Neuronal stem cell (in vitro differentiated cells): ENCODE data around the gene TTC9.

Source experiments
- DNase-seq: peaks from one replicate; pipeline ENCODE4 v3.0.0-alpha.2; 2013; ENCODE audit warnings: low spot score
- H2AFZ ChIP-seq: one replicate; pipeline ENCODE4 v1.6.1; 2013; ENCODE audit warnings: mild to moderate bottlenecking, low read length, inconsistent platforms
- H2AK5ac ChIP-seq: 2 replicates; pipeline ENCODE4 v1.6.1; 2013; ENCODE audit warnings: low read depth, mild to moderate bottlenecking, inconsistent platforms, low read length, moderate library complexity, mixed read lengths
- H2BK120ac ChIP-seq: 2 replicates; pipeline ENCODE4 v1.6.1; 2013; ENCODE audit warnings: low read depth, mild to moderate bottlenecking, inconsistent platforms, low read length, moderate library complexity, mixed read lengths
- H2BK12ac ChIP-seq: one replicate; pipeline ENCODE4 v1.6.1; 2013; ENCODE audit warnings: low read length, inconsistent platforms
- H2BK15ac ChIP-seq: 2 replicates; pipeline ENCODE4 v1.6.1; 2013; ENCODE audit warnings: mild to moderate bottlenecking, low read length, inconsistent platforms, mixed read lengths
- H2BK5ac ChIP-seq: one replicate; pipeline ENCODE4 v1.6.1; 2013; ENCODE audit warnings: inconsistent platforms, mild to moderate bottlenecking, low read length, moderate library complexity
- H3K14ac ChIP-seq: one replicate; pipeline ENCODE4 v1.6.1; 2013; ENCODE audit warnings: low read length, inconsistent platforms
- H3K18ac ChIP-seq: 2 replicates; pipeline ENCODE4 v1.6.1; 2013; ENCODE audit warnings: low read length, inconsistent platforms
- H3K23ac ChIP-seq: 2 replicates; pipeline ENCODE4 v1.6.1; 2013; ENCODE audit warnings: low read depth, mild to moderate bottlenecking, mixed read lengths, low read length, inconsistent platforms; ENCODE audit not compliant: poor library complexity
- H3K27ac ChIP-seq: replicated peaks from 3 replicates; pipeline ENCODE4 v1.5.1; 2013; ENCODE audit warnings: low read length, inconsistent platforms
- H3K27me3 ChIP-seq, 3 experiments: 2 replicates each; pipeline ENCODE4 v1.6.1; 2013; ENCODE audit warnings: low read length in 3 of 3, mild to moderate bottlenecking in 2 of 3, inconsistent platforms in 1 of 3, low read depth in 1 of 3, mixed read lengths in 1 of 3, moderate library complexity in 1 of 3; ENCODE audit not compliant: control insufficient read depth in 3 of 3, insufficient read depth in 3 of 3
- H3K36me3 ChIP-seq, 2 donors: replicated peaks in 1 of 2; 2 replicates each; pipeline ENCODE4 v1.6.1; 2013; ENCODE audit warnings: low read length in 2 of 2; ENCODE audit not compliant: control insufficient read depth in 2 of 2, insufficient read depth in 2 of 2
- H3K4ac ChIP-seq: 2 replicates; pipeline ENCODE4 v1.6.1; 2013; ENCODE audit warnings: inconsistent platforms, mild to moderate bottlenecking, low read length, moderate library complexity
- H3K4me1 ChIP-seq, 2 donors: 1 replicate in 1 of 2; 2 replicates in 1 of 2; pipeline ENCODE4 v1.6.1; 2013; ENCODE audit warnings: low read length in 2 of 2, low read depth in 1 of 2; ENCODE audit not compliant: control insufficient read depth in 2 of 2, insufficient read depth in 1 of 2
- H3K4me2 ChIP-seq: one replicate; pipeline ENCODE4 v1.6.1; 2013; ENCODE audit warnings: mild to moderate bottlenecking, low read length, inconsistent platforms; ENCODE audit not compliant: insufficient read depth, poor library complexity, severe bottlenecking
- H3K4me3 ChIP-seq, 2 donors: 2 replicates each; pipeline ENCODE4 v1.5.1; 2013; ENCODE audit warnings: low read length in 2 of 2, mild to moderate bottlenecking in 2 of 2, inconsistent platforms in 1 of 2, moderate library complexity in 1 of 2
- H3K79me1 ChIP-seq: one replicate; pipeline ENCODE4 v1.6.1; 2013; ENCODE audit warnings: low read depth, mild to moderate bottlenecking, inconsistent platforms, low read length, moderate library complexity
- H3K9ac ChIP-seq: one replicate; pipeline ENCODE4 v1.6.1; 2013; ENCODE audit warnings: mild to moderate bottlenecking, low read depth, low read length, inconsistent platforms; ENCODE audit not compliant: poor library complexity
- H3K9me3 ChIP-seq, 2 donors: replicated peaks in 1 of 2; 2 replicates each; pipeline versions ENCODE3 to v1.6.1; 2013; ENCODE audit warnings: low read length in 2 of 2, mild to moderate bottlenecking in 2 of 2, inconsistent platforms in 1 of 2, low read depth in 1 of 2, mixed read lengths in 1 of 2, moderate library complexity in 1 of 2; ENCODE audit not compliant: control insufficient read depth in 2 of 2, insufficient read depth in 1 of 2
- H4K8ac ChIP-seq: one replicate; pipeline ENCODE4 v1.6.1; 2013; ENCODE audit warnings: low read depth, mild to moderate bottlenecking, inconsistent platforms, low read length, moderate library complexity
- H4K91ac ChIP-seq: one replicate; pipeline ENCODE4 v1.6.1; 2013; ENCODE audit warnings: low read length, low read depth, mild to moderate bottlenecking, inconsistent platforms; ENCODE audit not compliant: poor library complexity
- WGBS, 2 donors: extraction: QIAGEN DNeasy Blood & Tissue Kit; methylation state at CpG; one replicate each; pipeline ENCODE4 v1.1.7; 2013; ENCODE audit warnings: missing lambda C conversion rate in 2 of 2, mixed read lengths in 1 of 2; ENCODE audit not compliant: insufficient read length in 2 of 2, insufficient replicate concordance in 1 of 2; ENCODE audit errors: extremely low coverage in 2 of 2; 5-methylcytosine and 5-hydroxymethylcytosine counted together

TTC9 gene

GRCh38 chr14:70638416-70638815 is 3.3 kb upstream of the TTC9 start:
- no CpG with 5 or more reads among the region's 2 CpGs for WGBS, 2 donors

DNA sequence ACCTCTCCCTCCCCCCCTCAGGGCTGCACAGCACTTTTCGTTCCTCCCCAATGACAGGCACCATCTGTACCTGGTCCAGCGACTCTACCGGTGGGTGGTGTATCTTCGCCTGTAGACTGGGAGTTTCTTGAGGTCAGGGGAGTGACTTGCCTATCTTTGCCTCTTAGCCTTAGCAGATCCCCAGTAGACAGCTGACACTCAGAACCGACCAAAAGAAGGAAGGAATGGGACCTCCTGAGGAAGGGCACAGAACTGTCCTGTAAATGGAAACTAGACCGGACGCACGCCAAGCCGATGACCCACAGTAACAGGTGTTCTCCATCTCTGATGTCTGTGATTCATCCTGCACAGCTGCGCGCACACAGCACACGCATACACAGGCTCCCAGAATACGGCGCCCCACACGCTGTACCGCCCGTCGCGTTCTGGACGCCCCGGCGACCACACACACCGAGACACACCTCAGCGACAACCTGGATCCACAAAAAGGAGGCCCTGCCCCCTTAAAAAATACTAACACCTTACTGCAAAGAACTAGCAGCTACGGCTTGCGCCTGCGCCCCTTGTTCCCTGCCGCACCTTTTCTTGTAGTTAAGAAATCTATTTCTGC is 673 bp upstream of the TTC9 start:
- Histone ChIP-seq H3K79me1 (peaks cover 2% of the 10 kb centered on the region), H2BK120ac (peak overlapping the region; percentile 61), H3K18ac (peak overlapping the region; percentile 78), H2BK12ac (no peak overlapping the region), H3K14ac (peak overlapping the region; percentile 31), H3K36me3 (no peaks in the 10 kb centered on the region), H4K91ac (no peak overlapping the region), H3K9me3 (peaks cover 0 to 2% of the 10 kb centered on the region in 2 donors), H3K4me2 (peak overlapping the region; percentile 89), H3K27me3 (peaks cover 0 to 19% (median 12%) of the 10 kb centered on the region in 3 experiments), H2AFZ (peak overlapping the region; percentile 98), H2AK5ac (no peak overlapping the region), H3K4me3 (peak overlapping the region; percentile 63 to 93), H4K8ac (peak overlapping the region; percentile 72), H3K4ac (no peak overlapping the region), H3K27ac (no peak overlapping the region), H2BK15ac (no peak overlapping the region), H2BK5ac (no peak overlapping the region), H3K23ac (no peak overlapping the region), H3K9ac (peak overlapping the region; percentile 79), H3K4me1 (peaks cover 11 to 14% of the 10 kb centered on the region in 2 donors)
- no CpG with 5 or more reads among the region's 28 CpGs for WGBS, 2 donors
- peak; percentile 24 for DNase-seq

More at GRCh38 chr14:70638416-70638815, 3.3 kb upstream of the TTC9 start:
- no peak overlapping the region for H2AFZ ChIP-seq
- H3K27me3 ChIP-seq = peaks cover 0 to 22% (median 12%) of the 10 kb centered on the region in 3 experiments
- no peak overlapping the region for H2BK120ac ChIP-seq
- H3K36me3 ChIP-seq = no peaks in the 10 kb centered on the region
- no peak overlapping the region for H3K9ac ChIP-seq
- no peak overlapping the region for H2AK5ac ChIP-seq
- peaks cover 0 to 5% of the 10 kb centered on the region in 2 donors for H3K9me3 ChIP-seq
- no peak overlapping the region for H3K18ac ChIP-seq
- DNase-seq = no peak
- no peak overlapping the region for H3K4me3 ChIP-seq
- H2BK15ac ChIP-seq = no peak overlapping the region
- peaks cover 9 to 10% of the 10 kb centered on the region in 2 donors for H3K4me1 ChIP-seq
- H3K27ac ChIP-seq = no peak overlapping the region
- H3K4me2 ChIP-seq = no peak overlapping the region
- H3K14ac ChIP-seq = no peak overlapping the region
- H2BK5ac ChIP-seq = no peak overlapping the region
- H2BK12ac ChIP-seq = no peak overlapping the region
- H4K91ac ChIP-seq = no peak overlapping the region
- peaks cover 2% of the 10 kb centered on the region for H3K79me1 ChIP-seq
- H3K23ac ChIP-seq = no peak overlapping the region
- H4K8ac ChIP-seq = no peak overlapping the region
- H3K4ac ChIP-seq = no peak overlapping the region

GRCh38 chr14:70642303-70643235 is 853 bp downstream of the TTC9 start:
- H2AK5ac ChIP-seq = peak overlapping the region; percentile 46
- H3K36me3 ChIP-seq = no peaks in the 10 kb centered on the region
- no peaks in the 10 kb centered on the region for H3K9me3 ChIP-seq
- no CpG with 5 or more reads among the region's 51 CpGs for WGBS, 2 donors
- peak overlapping the region; percentile 90 for H3K9ac ChIP-seq
- no peak for DNase-seq
- no peak overlapping the region for H2BK12ac ChIP-seq
- peak overlapping the region; percentile 84 for H2BK15ac ChIP-seq
- H3K4ac ChIP-seq = no peak overlapping the region
- peak overlapping the region; percentile 63 to 93 for H3K4me3 ChIP-seq
- H2BK120ac ChIP-seq = no peak overlapping the region
- no peak overlapping the region for H4K91ac ChIP-seq
- H3K18ac ChIP-seq = peak overlapping the region; percentile 94
- peak overlapping the region; percentile 98 for H2AFZ ChIP-seq
- peaks cover 2% of the 10 kb centered on the region for H3K79me1 ChIP-seq
- H4K8ac ChIP-seq = no peak overlapping the region
- H3K14ac ChIP-seq = no peak overlapping the region
- no peak overlapping the region for H3K23ac ChIP-seq
- H3K27me3 ChIP-seq = peaks cover 0 to 19% (median 12%) of the 10 kb centered on the region in 3 experiments
- H3K4me2 ChIP-seq = peak overlapping the region; percentile 89
- no peak overlapping the region for H3K27ac ChIP-seq
- H3K4me1 ChIP-seq = peaks cover 14 to 21% of the 10 kb centered on the region in 2 donors
- H2BK5ac ChIP-seq = peak overlapping the region; percentile 91

DNA sequence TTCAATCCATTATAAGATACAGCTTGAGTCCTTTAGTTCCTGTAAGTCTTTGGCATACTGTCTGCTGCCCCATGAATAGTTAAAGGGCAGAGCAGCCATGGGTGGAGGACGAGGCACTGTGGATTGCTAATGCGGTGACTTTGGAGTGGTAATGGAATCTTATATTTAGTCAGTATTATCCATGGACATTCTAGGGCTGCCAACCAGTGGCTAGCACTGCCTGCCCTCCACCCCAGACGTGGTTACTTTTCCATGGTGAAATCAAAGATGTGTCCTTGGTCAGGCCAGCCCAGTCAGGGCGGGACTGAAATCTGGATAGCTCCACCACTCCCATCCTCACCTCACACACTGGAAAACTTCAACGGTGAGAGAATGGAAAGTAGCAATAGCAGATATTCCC is 2.3 kb downstream of the TTC9 start:
- no peak overlapping the region for H3K23ac ChIP-seq
- H3K4ac ChIP-seq = no peak overlapping the region
- DNase-seq = no peak
- no peak overlapping the region for H4K8ac ChIP-seq
- H3K4me2 ChIP-seq = no peak overlapping the region
- H2AFZ ChIP-seq = no peak overlapping the region
- peaks cover 14 to 21% of the 10 kb centered on the region in 2 donors for H3K4me1 ChIP-seq
- H3K27ac ChIP-seq = no peak overlapping the region
- H3K9me3 ChIP-seq = no peaks in the 10 kb centered on the region
- no peak overlapping the region for H3K4me3 ChIP-seq
- no peak overlapping the region for H3K18ac ChIP-seq
- no peaks in the 10 kb centered on the region for H3K36me3 ChIP-seq
- no peak overlapping the region for H2BK15ac ChIP-seq
- H3K27me3 ChIP-seq = peaks cover 0 to 12% (median 12%) of the 10 kb centered on the region in 3 experiments
- H2BK5ac ChIP-seq = no peak overlapping the region
- no peak overlapping the region for H3K9ac ChIP-seq
- H3K14ac ChIP-seq = no peak overlapping the region
- H2AK5ac ChIP-seq = no peak overlapping the region
- no peak overlapping the region for H2BK12ac ChIP-seq
- H2BK120ac ChIP-seq = no peak overlapping the region
- H3K79me1 ChIP-seq = peaks cover 2% of the 10 kb centered on the region
- H4K91ac ChIP-seq = no peak overlapping the region
- WGBS, 2 donors = no CpG with 5 or more reads among the region's 5 CpGs
